Activated CD8-positive, alpha-beta T cell treated with anti-CD3 and anti-CD28 coated beads for 36 hours (primary cell): Measurements from ENCODE around the gene PRRC1. TPM values are rescaled to one million over a fixed set of nuclear protein-coding genes. Genes with fewer than 3 reads are reported as not detected.

Experiments used
- ATAC-seq: fragments of 200-7000 bp; cut with Tn5 transposase; one replicate; pipeline ENCODE4 v1.10.0; 2021; ENCODE audit warnings: mild to moderate bottlenecking, moderate library complexity
- CTCF ChIA-PET: fragments of 350-600 bp; sonication (Branson Sonifier 250); formaldehyde crosslinking; loops from one replicate; lab custom pipeline; 2021; ENCODE audit warnings: antibody characterized with exemption; lab: Charles Lee
- POLR2A ChIA-PET: fragments of 350-600 bp; sonication (Branson Sonifier 250); formaldehyde crosslinking; loops from one replicate; lab custom pipeline; 2021; ENCODE audit warnings: antibody characterized with exemption; lab: Charles Lee
- DNase-seq: peaks from one replicate; pipeline ENCODE4 v3.0.0-alpha.2; 2020
- H3K27ac Mint-ChIP-seq: one replicate; pipeline ENCODE4 v1.8.0; 2021; ENCODE audit warnings: mild to moderate bottlenecking, mixed read lengths
- H3K27me3 Mint-ChIP-seq: one replicate; pipeline ENCODE4 v1.8.0; 2021; ENCODE audit warnings: mixed read lengths
- H3K36me3 Mint-ChIP-seq: one replicate; pipeline ENCODE4 v1.8.0; 2021; ENCODE audit warnings: low read depth, mixed read lengths
- H3K4me1 Mint-ChIP-seq: one replicate; pipeline ENCODE4 v1.8.0; 2021; ENCODE audit warnings: low read depth, mixed read lengths
- H3K4me3 Mint-ChIP-seq: one replicate; pipeline ENCODE4 v1.8.0; 2021; ENCODE audit warnings: mild to moderate bottlenecking, moderate library complexity, mixed read lengths
- H3K9me3 Mint-ChIP-seq: one replicate; pipeline ENCODE4 v1.8.0; 2021; ENCODE audit warnings: mixed read lengths
- CTCF ChIP-seq: fragments of 200-600 bp; IDR thresholded peaks from one replicate; pipeline ENCODE4 v1.8.0; 2022; ENCODE audit warnings: antibody characterized with exemption, mild to moderate bottlenecking
- intact Hi-C: fragments of 100-400 bp; cut with micrococcal nuclease; formaldehyde crosslinking; loops from one replicate; pipeline ENCODE4 v1.10.0; 2022
- total RNA-seq, 2 experiments: library from RNA; stranded (reverse); gene quantifications; one replicate each; pipeline ENCODE4 v1.2.3, GENCODE V29; 2021

The PRRC1 gene
- total RNA-seq, 2 experiments from 2014 or later: 38.0 to 38.1 TPM

DNA sequence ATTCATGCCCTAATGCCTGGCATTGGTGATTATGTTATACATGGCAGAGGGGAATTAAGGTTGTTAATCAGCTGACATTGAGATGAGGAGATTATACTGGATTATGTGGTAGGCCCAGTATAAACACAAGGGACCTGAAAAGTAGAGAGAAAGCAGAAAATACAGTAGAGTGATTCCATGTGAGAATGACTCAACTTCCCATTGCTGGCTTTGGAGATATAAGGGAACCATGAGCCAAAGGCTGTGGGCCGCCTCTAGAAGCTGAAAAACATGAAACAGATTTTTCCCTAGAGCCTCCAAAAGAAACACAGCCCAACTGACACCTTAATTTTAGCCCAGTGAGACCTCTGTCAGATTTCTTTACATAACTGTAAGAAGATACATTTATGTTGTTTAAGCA, 66.4 kb downstream of the PRRC1 start:
- Mint-ChIP-seq H3K27ac (no peak overlapping the region), H3K4me3 (no peak overlapping the region), H3K9me3 (no peaks in the 10 kb centered on the region), H3K36me3 (no peaks in the 10 kb centered on the region), H3K27me3 (peaks cover 4% of the 10 kb centered on the region), H3K4me1 (peaks cover 2% of the 10 kb centered on the region)
- intact Hi-C loops: no loop called here
- no peak for ATAC-seq
- TF ChIP-seq CTCF: no peak
- POLR2A ChIA-PET: no interaction called here
- CTCF ChIA-PET: no interaction called here
- DNase-seq: no peak

DNA sequence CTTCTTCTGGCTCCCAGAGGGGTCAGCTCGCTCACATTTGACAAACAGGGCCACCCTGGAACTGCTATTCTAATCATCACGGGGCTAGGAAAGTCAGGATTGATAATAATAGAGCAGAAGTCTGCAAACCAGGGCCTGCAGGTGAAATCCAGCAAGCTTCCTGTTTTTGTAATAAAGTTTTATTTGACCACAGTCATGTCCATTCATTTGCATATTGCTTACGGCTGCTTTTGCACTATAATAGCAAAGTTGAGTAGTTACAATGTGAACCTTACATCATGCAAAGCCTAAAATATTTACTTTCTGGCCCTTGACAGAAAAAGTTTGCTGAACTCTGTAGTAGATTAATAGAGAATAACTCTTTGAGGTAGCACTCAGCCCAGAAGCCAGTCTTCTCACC, 68.2 kb downstream of the PRRC1 start:
- ChIA-PET CTCF (interaction anchor here (1.1 kb wide), 1 partner anchor 209 kb away, joined by 3 read pairs; no protein-coding TSS in a partner anchor), POLR2A (no interaction called here)
- intact Hi-C loops: no loop called here
- DNase-seq: no peak
- Mint-ChIP-seq H3K9me3 (no peaks in the 10 kb centered on the region), H3K36me3 (no peaks in the 10 kb centered on the region), H3K27ac (no peak overlapping the region), H3K4me1 (peaks cover 3% of the 10 kb centered on the region), H3K4me3 (no peak overlapping the region), H3K27me3 (peaks cover 4% of the 10 kb centered on the region)
- TF ChIP-seq CTCF: no peak
- ATAC-seq: no peak

DNA sequence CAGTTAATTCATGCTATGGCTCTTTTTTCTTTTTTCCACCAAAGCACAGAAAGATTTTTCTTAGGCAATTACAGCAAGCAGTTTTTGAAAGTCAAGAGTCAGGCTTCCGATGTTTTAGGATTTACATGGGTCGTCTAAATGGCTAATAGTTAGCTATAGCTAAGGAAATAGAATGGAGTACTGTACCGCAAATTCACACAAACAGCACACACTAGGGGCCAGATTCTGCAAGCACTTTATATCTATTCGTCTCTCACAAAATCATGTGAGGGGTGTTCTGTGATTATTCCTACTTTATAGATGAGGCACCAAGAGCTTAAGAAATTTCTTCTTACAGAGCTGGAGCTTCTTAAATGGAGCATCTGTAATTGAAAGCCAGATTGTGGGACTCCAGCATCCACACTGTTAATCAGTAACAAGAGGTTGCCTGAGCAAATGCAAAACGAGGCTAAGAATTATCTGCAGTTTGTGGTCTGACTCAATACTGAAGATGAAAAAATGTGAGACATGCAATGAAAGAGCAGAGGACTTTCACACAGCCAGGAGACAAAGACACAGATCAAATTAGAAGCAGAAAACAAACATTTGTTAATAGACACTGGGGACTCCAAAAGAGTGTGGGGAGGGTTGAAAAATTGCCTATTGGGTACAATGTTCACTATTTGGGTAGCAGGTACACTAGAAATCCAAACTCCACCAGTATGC, 68.8 kb downstream of the PRRC1 start:
- no peak for TF ChIP-seq CTCF
- ATAC-seq (peak; percentile 20), DNase-seq (no peak)
- intact Hi-C loops: no loop called here
- H3K27me3 Mint-ChIP-seq: peaks cover 4% of the 10 kb centered on the region
- ChIA-PET POLR2A (no interaction called here), CTCF (interaction anchor here (1.1 kb wide), 1 partner anchor 208 kb away, joined by 3 read pairs; no protein-coding TSS in a partner anchor)
- H3K27ac Mint-ChIP-seq: no peak overlapping the region
- H3K4me1 Mint-ChIP-seq: peaks cover 3% of the 10 kb centered on the region
- H3K4me3 Mint-ChIP-seq: no peak overlapping the region
- no peaks in the 10 kb centered on the region for H3K9me3 Mint-ChIP-seq
- H3K36me3 Mint-ChIP-seq: no peaks in the 10 kb centered on the region

DNA sequence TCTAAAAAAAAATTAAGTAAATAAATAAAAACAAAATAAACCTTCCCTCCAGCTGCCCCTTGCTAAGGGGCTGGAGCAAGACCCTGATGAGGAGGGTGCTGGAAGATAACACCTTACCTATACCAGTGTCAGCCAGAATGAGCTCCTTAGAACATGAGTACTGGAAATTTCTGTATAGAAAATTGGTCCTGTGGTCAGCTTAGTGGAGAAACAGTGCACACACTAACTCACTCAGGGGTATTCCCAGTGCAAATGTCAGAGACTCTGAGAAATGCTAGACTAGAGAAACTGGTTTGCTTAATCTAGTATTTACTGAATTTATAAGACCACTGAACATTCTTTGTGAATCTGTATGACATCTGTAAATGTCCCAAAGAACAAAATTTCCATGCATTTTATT, 69.4 kb downstream of the PRRC1 start:
- ChIA-PET POLR2A (no interaction called here), CTCF (no interaction called here)
- no peak overlapping the region for H3K27ac Mint-ChIP-seq
- TF ChIP-seq CTCF: no peak
- H3K9me3 Mint-ChIP-seq: no peaks in the 10 kb centered on the region
- DNase-seq (no peak), ATAC-seq (peak; percentile 57)
- H3K4me3 Mint-ChIP-seq: no peak overlapping the region
- H3K27me3 Mint-ChIP-seq: peaks cover 3% of the 10 kb centered on the region
- peaks cover 3% of the 10 kb centered on the region for H3K4me1 Mint-ChIP-seq
- H3K36me3 Mint-ChIP-seq: no peaks in the 10 kb centered on the region
- intact Hi-C loops: no loop called here

DNA sequence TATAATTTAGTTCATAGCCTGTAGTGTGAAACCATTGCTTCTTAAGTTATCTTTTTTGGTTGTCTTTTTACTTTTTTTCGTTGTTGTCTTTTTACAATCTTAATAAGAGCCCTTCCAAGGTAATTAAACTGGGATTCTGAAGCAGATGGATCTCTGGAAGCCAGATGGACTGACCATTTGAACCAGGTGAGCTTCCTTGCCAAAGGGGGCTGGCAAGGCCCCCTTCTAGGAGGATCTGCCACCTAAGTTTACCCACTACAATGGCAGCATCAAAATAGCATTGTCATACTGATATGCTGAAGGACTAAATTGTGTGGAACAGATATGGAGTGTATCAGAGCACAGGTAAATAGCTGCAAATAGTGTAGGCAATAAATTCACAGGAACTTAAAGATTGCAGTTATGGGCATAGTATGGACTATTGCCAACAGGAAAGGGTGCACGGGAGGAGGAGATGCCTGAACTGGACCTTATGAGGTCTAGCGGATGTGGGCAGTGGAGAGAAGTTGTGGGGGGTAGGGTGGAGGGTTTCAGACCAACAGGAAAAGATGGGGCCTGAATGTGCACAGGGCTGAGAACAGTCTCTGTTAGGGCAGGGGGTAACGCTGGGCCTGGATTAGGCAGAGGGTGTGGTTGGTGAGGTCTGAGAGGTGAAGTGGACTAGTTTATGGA, 69.9 kb downstream of the PRRC1 start:
- DNase-seq (no peak), ATAC-seq (no peak)
- Mint-ChIP-seq H3K9me3 (no peaks in the 10 kb centered on the region), H3K4me1 (peaks cover 3% of the 10 kb centered on the region), H3K4me3 (no peak overlapping the region), H3K27me3 (peaks cover 3% of the 10 kb centered on the region), H3K36me3 (no peaks in the 10 kb centered on the region), H3K27ac (peak overlapping the region; percentile 0)
- ChIA-PET CTCF (no interaction called here), POLR2A (no interaction called here)
- intact Hi-C loops: no loop called here
- no peak for TF ChIP-seq CTCF
